PFSK-1 (cell line): ENCODE measurements around the gene CUX1.

ENCODE experiments used
- POLR2AphosphoS5 ChIP-seq: IDR thresholded peaks from 2 replicates; pipeline ENCODE4 v1.6.1; 2012; ENCODE audit warnings: low read depth, mild to moderate bottlenecking, control low read depth, low read length, moderate library complexity
- SIN3A ChIP-seq: IDR thresholded peaks from 2 replicates; pipeline ENCODE4 v1.6.1; 2012; ENCODE audit warnings: mild to moderate bottlenecking, low read length, moderate library complexity, borderline replicate concordance; ENCODE audit not compliant: insufficient read depth

- TF ChIP-seq POLR2AphosphoS5 (no peak), SIN3A (no peak)
Measured at GRCh38 chr7:102191556-102192379, 374.3 kb downstream of the CUX1 start.
